HG03066 (cell line): Measurements from ENCODE around the gene LPA.
"Not testable (repeated sequence)": the region's sequence is repeated elsewhere in the genome, so short reads cannot be mapped to it uniquely, and the experiment has no call there.

Experiments
- ATAC-seq: cut with Tn5 transposase; IDR thresholded peaks from one replicate; pipeline ENCODE4 v1.9.1; 2021; ENCODE audit warnings: low read depth; ENCODE audit not compliant: unreplicated experiment

Gene LPA

GRCh38 chr6:160667639-160668481 is 3.8 kb upstream of the LPA start:
- ATAC-seq, result peak; percentile 70

- ATAC-seq, result no peak
Measured at GRCh38 chr6:160662842-160663241, 1.2 kb downstream of the LPA start.

GRCh38 chr6:160662429-160662828 is 1.6 kb downstream of the LPA start:
- ATAC-seq, result no peak

DNA sequence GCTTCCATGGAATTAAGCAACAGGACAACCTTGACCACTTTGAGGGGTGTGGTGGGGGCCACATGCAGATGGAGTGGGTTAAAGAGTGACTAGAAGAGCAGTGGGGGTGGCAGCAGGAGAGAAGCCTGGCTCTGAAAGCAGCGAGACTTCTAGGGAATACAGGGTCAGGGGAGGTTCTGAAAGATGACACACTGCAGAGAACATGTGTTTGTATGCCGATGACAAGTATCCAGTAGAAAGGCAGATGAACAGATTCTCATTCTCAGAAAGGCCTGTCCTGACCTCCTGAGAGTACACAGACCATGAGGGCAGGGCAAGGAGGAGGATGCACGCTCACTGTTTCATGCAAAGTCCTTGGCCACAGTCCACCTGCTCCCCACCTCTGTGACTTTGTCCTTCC is 2.9 kb downstream of the LPA start:
- ATAC-seq, result no peak

- ATAC-seq, result no peak
Measured at GRCh38 chr6:160659562-160659961, 4.5 kb downstream of the LPA start.

- ATAC-seq, result no peak
Measured at GRCh38 chr6:160634706-160635105, 29.4 kb downstream of the LPA start.

DNA sequence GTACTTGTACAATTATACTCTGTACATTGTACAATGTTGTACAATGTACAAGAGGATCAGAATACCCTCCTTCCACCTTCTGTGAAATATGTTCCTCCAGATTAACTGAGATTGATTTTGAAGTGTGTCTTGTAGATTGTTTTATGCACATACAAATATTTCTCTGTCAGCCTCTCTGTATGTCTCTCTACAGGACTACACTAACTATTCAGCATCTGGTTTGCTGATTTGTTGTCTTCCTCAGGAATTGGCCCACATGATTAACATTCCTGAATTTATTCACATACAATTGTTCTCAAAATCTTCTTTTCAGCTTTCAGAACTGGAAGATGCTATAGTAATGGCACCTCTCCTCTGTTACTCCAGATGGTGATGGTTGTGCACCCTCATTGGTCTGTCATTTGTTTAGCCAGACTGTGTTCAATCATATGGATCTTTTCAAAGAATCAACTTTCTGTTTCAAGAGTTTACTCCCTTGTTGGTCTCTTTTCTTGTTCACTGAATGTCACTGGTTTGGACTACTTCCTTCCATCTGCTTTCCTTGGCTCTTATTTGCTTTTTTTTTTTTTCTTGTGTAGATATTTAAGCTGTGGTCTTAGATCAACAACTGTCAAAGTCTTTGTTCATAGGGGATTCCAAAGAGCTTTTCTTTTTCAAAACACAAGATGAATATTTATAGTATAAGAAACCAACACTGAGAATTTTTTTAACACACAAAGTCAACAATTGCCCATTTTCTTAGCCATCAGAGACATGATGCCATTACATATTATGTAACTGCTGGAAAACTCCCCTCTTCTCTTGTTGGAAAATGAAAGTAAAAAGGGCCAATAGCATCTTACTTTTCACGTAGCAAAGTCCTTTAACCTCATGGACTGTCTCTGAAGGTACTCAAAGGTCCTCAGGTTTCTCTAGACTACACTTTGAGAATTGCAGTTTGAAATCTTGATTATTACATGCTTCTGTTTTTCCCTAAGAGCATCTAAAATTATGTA is 67.9 kb downstream of the LPA start:
- ATAC-seq, result no peak

DNA sequence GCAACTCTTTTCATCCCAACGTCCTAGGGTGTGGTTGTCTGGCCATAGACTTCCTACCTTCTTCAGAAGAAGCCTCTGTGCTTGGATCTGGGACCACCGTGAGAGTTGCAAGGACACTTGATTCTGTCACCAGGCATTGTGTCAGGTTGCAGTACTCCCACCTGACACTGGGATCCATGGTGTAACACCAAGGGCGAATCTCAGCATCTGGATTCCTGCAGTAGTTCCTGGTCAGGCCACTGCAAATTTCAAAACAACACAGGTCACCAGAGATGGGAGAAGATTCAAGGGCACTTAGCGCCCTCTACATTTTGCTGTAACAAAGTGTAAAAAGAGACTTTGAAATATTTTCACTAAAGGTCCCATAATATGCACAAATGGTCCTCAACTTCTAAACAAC is 68.8 kb downstream of the LPA start:
- not testable (repeated sequence) for ATAC-seq

DNA sequence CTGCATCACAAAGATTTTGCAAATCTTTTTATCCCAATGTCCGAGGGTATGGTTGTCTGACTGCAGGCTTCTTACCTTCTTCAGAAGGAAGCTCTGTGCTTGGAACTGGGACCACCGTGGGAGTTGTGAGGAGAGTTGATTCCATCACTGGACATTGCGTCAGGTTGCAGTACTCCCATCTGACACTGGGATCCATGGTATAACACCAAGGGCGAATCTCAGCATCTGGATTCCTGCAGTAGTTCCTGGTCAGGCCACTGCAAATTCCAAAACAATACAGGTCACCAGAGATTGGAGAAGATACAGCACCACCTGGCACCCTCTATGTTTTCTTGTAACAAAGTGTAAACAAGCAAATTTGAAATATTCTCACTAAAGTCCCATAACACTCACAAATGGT is 77.7 kb downstream of the LPA start:
- no peak for ATAC-seq

- ATAC-seq, result no peak
Measured at GRCh38 chr6:160583794-160584193, 80.3 kb downstream of the LPA start.

DNA sequence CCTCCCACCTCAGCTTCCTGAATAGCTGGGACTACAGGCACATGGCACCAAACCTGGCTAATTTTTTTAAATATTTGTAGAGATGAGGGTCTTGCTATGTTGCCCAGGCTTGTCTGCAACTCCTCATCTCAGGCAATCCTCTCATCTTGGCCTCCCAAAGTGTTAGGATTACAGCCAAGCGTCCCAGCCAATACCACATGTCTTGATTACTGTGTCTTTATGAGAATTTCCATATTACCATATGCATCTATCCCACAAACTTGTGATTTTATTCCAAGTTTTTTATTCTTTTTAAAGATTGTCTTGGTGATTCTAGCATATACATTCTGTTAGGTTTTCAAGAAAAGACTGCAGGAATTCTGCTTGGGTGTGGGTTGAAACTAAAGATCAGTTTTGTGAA is 82.7 kb downstream of the LPA start:
- ATAC-seq, result no peak

DNA sequence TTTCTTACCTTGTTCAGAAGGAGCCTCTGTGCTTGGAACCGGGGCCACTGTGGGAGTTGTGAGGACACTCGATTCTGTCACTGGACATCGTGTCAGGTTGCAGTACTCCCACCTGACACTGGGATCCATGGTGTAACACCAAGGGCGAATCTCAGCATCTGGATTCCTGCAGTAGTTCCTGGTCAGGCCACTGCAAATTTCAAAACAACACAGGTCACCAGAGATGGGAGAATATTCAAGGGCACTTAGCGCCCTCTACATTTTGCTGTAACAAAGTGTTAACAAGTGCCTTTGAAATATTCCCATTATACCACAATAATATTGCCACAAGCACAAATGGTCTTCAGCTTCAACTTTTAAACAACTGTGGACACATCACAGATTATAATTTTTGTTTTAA is 85.6 kb downstream of the LPA start:
- not testable (repeated sequence) for ATAC-seq

DNA sequence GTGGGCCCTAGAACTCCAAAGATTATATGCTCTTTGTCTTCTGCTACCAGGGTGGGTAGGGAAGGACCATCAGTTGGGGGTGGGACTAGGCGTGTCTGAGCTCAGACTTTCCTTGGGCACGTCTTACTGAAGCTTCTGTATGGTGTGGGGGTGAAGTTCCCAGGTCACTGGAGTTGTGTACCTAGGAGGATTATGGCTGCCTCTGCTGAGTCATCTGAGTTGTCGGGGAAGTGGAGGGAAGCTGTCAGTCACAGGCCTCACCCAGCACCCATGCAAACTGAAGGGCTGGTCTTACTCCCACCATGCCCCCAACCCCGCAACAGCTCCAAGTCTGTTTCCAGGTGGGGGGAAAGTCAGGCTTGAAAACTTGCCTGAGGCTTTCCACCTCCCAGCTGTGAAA is 90.1 kb downstream of the LPA start:
- no peak for ATAC-seq

DNA sequence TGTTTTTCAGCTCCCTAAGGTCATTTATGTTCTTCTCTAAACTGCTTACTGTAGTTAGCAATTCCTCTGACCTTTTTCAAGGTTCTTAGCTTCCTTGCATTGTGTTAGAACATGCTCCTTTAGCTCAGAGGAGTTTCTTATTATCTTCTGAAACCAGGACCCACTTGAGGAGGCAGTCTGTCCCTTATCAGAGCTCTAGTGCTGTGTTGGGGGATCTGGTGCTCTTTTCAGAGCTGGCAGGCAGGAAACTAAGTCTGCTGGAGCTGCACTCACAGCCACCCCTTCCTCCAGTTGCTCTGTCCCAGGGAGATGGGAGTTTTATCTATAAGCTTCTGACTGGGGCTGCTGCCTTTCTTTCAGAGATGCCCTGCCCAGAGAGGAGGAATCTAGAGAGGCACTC is 92.9 kb downstream of the LPA start:
- ATAC-seq, result not testable (repeated sequence)

GRCh38 chr6:160544802-160545201 is 119.3 kb downstream of the LPA start:
- ATAC-seq, result no peak

DNA sequence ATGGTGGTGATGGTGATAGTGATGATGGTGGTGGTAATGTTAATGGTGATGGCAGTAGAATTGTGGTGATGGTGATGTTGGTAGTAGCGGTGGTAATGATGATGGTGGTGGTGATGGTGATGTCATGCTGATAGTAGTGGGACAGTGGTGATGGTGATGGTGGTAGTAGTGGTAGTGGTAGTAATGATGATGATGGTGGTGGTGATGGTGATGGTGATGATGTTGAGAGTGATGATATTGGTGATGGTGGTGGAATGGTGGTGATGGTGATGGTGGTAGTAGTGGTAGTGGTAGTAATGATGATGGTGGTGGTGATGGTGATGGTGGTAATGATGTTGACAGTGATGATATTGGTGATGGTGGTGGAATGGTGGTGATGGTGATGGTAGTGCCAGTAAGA is 128.8 kb downstream of the LPA start:
- ATAC-seq, result no peak

- ATAC-seq, result peak; percentile 91
Measured at GRCh38 chr6:160534050-160534696, 129.9 kb downstream of the LPA start.

- ATAC-seq, result no peak
Measured at GRCh38 chr6:160532315-160532714, 131.8 kb downstream of the LPA start.

DNA sequence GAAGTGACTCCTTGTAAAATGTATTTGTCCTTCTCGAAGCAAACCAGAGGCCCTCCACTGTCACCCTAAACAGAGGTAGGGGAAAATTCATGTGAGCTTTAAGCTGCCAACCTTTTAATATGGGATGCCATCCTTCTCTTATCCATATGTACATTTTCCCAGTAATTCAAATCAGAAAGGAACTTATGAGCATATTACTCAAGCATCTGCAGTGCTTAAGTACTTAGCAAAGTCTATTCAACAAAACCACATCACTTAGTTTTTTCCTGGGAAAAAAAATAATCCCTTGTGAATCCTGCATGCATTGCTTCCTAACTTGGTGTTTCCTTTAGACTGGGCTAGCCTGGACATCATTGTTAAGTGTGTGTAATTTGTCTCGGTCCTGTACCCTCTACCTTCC is 132.2 kb downstream of the LPA start:
- ATAC-seq, result no peak

- ATAC-seq, result not testable (repeated sequence)
Measured at GRCh38 chr6:160529524-160529923, 134.6 kb downstream of the LPA start.

DNA sequence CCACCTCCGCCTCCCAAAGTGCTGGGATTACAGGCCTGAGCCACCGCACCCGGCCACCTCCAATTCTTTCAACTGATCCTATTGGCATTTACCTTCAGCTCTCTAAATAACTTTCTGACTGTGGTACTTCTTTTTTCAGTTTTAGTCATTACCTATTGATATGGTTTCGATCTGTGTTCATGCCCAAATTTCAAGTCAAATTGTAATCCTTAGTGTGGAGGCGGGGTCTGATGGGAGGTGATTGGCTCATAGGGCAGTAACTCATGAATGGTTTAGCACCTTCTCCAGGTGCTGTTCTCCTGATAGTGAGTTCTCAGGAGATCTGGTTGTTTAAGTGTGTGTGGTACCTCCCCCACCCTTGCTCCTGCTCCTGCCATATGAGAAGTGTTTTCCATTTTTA is 140.9 kb downstream of the LPA start:
- ATAC-seq, result no peak
